GM12892 (cell line): Measurements from ENCODE around the gene NKX1-1.

Experiments used
- POLR2A ChIP-seq: IDR thresholded peaks from 2 replicates; pipeline ENCODE4 v1.6.1; 2011; ENCODE audit warnings: low read depth, low read length, control low read depth
- POLR2AphosphoS5 ChIP-seq: IDR thresholded peaks from 2 replicates; pipeline ENCODE4 v1.6.1; 2011; ENCODE audit warnings: low read depth, low read length, control low read depth
- TAF1 ChIP-seq: IDR thresholded peaks from 2 replicates; pipeline ENCODE4 v1.6.1; 2011; ENCODE audit warnings: low read depth, mild to moderate bottlenecking, control low read depth, low read length, borderline replicate concordance

GRCh38 chr4:1403591-1404572 is 2.4 kb downstream of the NKX1-1 start:
- no peak for TF ChIP-seq POLR2A
- no peak for TF ChIP-seq POLR2AphosphoS5
- no peak for TF ChIP-seq TAF1
